ENCODE measurements around the gene YWHAE.
"Not testable (repeated sequence)": the region's sequence is repeated elsewhere in the genome, so short reads cannot be mapped to it uniquely, and the experiment has no call there.

Gene YWHAE

DNA sequence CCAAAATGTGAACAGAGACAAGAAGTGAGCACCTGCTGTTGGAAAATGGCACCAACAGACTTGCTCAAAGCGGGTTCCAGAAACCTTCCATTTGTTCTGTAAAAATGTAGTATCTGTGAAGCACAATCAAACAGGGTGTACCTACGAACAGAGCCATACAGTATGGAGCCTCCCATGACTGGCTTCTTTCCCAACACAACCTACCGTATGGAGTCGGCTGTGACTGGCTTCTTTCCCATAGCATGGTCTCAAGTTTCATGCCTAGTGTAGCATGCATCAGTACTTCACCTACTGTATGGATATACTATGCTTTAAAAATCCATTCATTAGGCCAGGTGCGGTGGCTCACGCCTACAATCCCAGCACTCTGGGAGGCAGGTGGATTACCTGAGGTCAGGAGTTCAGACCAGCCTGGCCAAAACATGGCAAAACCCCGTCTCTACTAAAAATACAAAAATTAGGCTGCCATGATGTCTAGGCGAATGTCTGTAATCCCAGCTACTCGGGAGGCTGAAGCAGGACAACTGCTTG is 26.2 kb downstream of the YWHAE start:
- DNase-seq = no peak

GRCh38 chr17:1372618-1373017 is 27.4 kb downstream of the YWHAE start:
- DNase-seq = no peak

GRCh38 chr17:1371893-1372590 is 28.0 kb downstream of the YWHAE start:
- DNase-seq = no peak

DNA sequence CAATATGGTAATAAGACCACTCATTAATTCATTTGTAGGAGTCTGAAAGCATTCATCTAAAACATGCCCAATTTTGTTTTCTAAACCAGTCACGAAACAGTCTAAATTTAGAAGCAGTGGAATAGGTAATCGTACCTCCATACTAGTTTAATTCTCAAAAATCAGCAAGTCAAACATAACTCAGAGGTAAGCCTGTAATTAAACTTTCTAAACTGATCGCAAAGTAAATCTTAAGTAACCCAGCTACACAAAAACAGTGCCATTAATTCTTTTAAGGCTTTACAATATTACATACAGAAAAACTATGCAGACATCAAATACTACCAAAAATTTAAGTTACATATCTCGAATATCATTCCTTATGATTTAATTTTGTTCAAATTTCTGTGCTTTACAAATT is 31.4 kb downstream of the YWHAE start:
- no peak for DNase-seq

DNA sequence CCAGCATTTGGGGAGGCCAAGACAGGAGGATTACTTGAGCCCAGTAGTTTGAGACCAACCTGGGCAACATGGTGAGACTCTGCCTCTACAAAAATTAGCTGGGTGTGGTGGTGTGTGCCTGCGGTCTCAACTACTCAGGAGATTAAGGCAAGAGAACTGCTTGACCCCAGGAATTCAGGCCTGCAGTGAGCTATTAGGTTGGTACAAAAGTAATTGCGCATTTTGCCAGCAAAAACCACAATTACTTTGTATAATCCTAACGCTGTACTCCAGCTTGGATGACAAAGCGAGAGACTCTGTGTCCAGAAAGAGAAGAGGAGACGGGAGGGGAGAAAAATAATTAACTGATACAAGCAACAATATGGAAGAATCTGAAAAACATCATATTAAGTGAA is 32.7 kb downstream of the YWHAE start:
- no peak for DNase-seq

DNA sequence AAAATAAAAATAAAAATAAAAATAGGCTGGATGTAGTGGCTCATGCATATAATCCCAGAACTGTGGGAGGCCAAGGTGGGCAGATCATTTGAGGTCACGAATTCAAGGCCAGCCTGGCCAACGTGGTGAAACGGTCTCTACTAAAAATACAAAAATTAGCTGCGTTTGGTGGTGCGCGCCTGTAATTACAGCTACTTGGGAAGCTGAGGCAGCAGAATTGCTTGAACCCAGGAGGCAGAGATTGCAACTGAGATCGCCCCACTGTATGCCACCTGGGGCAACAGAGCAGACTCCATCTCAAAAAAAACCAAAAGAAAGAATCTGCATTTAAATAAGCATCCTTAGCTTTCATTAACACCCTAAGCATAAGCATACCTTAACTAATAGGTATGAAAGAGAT is 33.8 kb downstream of the YWHAE start:
- DNase-seq = no peak

GRCh38 chr17:1365445-1366039 is 34.5 kb downstream of the YWHAE start:
- peak; percentile 78 for DNase-seq

GRCh38 chr17:1362964-1363363 is 37.1 kb downstream of the YWHAE start:
- no peak for DNase-seq

- DNase-seq = no peak
Observed at GRCh38 chr17:1362065-1362848, 37.8 kb downstream of the YWHAE start.

GRCh38 chr17:1360975-1361374 is 39.0 kb downstream of the YWHAE start:
- no peak for DNase-seq

DNA sequence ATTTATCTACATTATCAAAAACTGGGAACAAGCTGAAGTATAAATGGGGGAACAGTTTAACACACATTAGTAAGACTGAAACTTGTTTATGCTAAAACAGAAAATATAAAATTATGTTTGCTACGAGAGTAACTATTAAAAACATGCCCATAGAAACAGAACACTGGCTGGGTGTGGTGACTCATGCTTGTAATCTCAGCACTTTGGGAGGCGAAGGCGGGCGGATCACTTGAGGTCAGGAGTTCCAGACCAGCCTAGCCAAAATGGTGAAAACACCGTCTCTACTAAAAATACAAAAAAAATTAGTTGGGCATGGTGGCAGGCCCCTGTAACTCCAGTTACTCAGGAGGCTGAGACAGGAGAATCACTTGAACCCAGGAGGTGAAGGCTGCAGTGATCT is 39.7 kb downstream of the YWHAE start:
- DNase-seq = peak; percentile 26

DNA sequence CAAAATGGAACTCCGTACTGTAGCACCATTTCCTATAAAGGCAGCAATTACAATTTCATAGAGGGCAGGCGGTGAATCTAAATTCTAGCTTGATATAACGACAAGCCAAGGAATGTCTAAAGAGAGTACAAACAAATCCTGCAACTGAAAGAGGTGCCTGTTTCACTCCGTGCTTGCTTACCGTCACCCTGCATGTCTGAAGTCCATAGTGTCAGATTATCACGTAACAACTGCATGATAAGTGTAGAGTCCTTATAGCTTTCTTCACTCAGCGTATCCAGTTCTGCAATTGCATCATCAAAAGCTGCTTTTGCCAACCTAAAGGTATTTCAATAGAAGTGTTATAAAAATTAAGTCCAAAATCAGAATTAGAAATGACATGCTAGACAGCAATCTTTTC is 46.0 kb downstream of the YWHAE start:
- no peak for DNase-seq

DNA sequence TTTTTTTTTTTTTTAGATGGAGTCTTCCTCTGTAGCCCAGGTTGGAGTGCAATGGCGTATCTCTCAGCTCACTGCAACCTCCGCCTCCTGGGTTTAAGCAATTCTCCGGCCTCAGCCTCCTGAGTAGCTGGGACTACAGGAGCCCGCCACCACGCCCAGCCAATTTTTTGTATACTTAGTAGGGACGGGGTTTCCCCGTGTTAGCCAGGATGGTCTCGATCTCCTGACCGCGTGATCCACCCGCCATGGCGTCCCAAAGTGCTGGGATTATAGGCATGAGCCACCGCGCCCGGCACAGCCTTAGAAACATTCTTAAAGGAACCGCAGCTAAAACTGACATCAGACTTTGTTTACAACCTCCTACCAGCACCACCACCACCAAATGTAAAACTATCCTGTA is 47.5 kb downstream of the YWHAE start:
- not testable (repeated sequence) for DNase-seq

GRCh38 chr17:1351971-1352370 is 48.1 kb downstream of the YWHAE start:
- DNase-seq = no peak

GRCh38 chr17:1351275-1351674 is 48.7 kb downstream of the YWHAE start:
- no peak for DNase-seq

- no peak for DNase-seq
Observed at GRCh38 chr17:1347589-1348323, 52.3 kb downstream of the YWHAE start.

DNA sequence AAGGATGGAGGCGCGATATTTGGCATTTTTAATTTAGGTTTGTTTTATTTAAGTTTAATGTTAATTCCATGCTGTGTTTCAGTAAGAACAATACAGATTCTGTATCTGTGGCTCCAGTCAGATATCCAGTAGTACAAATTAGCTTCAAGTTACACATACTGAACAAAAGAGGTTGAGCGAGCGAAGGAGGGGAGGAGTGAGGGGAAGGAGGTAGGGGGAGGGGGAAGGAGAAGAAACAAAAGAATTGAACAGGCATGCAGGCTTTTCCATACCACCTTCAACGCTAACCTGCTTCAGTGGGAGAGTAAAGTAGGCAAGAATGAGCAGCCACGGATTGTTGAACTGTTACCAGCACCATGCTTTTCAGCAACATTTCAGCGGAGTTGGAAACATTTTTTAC is 55.5 kb downstream of the YWHAE start:
- no peak for DNase-seq

DNA sequence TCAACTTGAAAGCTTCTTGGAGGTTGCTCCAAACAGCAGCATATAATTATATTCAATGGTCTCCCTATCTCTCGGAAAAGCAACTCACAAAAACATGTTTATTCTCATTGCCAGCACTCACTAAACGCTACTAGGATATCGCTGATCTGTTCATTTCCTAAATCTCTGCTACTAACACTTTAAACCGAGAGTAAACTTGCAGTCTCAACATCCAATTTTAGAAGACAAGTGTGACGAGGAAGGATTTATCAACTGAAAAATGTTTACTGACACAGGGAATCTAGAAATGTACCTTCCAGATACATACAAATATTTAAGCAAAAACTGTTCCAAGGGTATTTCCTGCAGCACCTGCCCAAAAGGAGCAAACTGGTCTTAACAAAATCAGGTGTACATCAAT is 56.5 kb downstream of the YWHAE start:
- no peak for DNase-seq

- no peak for DNase-seq
Observed at GRCh38 chr17:1340371-1340770, 59.7 kb downstream of the YWHAE start.

DNA sequence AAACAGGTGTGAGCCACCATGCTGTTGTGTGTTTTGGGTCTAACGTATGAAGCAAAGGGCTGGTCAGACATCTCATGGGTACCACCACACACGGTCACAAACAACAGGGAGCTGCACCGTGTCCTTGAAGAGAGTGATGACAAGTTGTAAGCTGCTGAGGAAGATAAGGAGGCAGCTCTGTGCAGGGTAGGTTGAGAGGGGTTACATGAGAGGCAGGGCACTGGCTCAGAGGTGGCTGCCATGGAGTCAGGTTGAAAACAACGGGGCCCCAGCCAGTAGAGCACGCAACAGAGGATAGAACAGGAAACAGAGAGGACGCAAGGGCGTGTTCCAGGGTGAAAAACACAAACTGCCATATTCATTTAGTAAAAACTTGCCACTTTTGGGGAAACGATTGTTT is 68.3 kb downstream of the YWHAE start:
- DNase-seq = no peak

DNA sequence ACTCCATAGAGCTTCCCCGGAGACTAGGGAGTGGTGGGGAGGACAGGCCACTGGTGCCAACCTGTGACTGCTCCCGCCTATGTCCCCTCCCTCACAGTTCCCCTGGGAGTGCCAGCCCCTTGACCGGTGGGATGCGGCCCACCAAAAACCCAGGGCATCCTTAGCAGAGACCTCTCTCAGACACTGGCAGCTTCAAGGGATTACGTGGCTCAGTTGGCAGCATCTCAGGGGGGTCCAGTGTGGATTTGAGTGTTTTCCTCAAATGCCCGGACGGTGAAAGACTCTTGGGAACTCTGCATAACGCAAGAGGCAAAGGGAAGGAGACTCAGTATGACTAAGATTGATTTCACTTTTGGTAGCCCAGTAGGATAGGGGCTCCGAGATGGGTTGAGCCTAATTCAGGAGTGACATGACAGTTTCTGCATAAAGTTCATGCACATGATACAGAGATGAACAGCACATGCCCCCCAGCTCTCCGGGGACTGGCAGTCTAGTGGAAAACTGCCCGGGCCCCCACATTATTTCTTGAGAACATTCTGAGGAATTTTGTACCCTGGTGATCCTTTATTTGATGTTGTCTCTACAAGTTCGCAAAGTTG is 70.2 kb downstream of the YWHAE start:
- no peak for DNase-seq

- DNase-seq = no peak
Observed at GRCh38 chr17:1328437-1328836, 71.6 kb downstream of the YWHAE start.

DNA sequence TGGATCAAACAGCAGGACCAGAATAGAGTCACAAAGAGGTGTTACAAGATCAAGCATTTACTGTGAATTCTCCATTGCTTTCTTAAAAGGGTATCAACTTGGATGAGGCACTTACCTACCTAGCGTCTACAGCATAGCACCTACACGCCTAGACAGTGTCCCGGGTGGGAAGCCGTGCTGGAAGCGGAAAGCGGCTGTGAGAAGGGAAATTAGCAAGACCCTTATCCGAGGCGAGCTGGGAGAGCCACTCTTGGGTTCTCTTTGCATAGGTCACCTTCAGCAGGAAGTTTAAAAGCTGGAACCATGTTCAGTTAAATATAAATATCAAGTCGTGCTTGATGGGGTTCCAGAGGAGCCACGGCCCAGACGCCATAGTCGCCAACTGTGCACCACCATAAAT is 74.3 kb downstream of the YWHAE start:
- DNase-seq = no peak
